Liver (tissue), 9 donors: ENCODE data around the gene ARID3B. TPM values are rescaled to one million over a fixed set of nuclear protein-coding genes. Genes with fewer than 3 reads are reported as not detected.

Experiments used
- DNase-seq: peaks from one replicate; pipeline ENCODE4 v3.0.0-alpha.2; 2017; ENCODE audit warnings: low spot score
- H3K27ac ChIP-seq, 2 donors: one replicate each; pipeline ENCODE4 v1.7.0; 2013; ENCODE audit warnings: inconsistent platforms in 2 of 2, low read length in 2 of 2, control low read depth in 1 of 2, low read depth in 1 of 2, mild to moderate bottlenecking in 1 of 2
- H3K27me3 ChIP-seq, 4 donors: one replicate each; pipeline versions ENCODE4 v1.6.1 to v1.7.0; 2013; ENCODE audit warnings: low read length in 3 of 4, inconsistent platforms in 1 of 4, mild to moderate bottlenecking in 1 of 4, moderate library complexity in 1 of 4; ENCODE audit not compliant: control insufficient read depth in 4 of 4, insufficient read depth in 4 of 4
- H3K36me3 ChIP-seq, 4 donors: one replicate each; pipeline versions ENCODE4 v1.6.1 to v1.7.0; 2013; ENCODE audit warnings: low read length in 3 of 4, mild to moderate bottlenecking in 3 of 4, low read depth in 1 of 4, moderate library complexity in 1 of 4; ENCODE audit not compliant: control insufficient read depth in 4 of 4, insufficient read depth in 3 of 4
- H3K4me1 ChIP-seq, 4 donors: one replicate each; pipeline versions ENCODE4 v1.6.1 to v1.7.0; 2013; ENCODE audit warnings: low read length in 3 of 4, mild to moderate bottlenecking in 3 of 4, moderate library complexity in 1 of 4; ENCODE audit not compliant: control insufficient read depth in 4 of 4, insufficient read depth in 4 of 4
- H3K4me3 ChIP-seq, 3 donors: one replicate each; pipeline versions ENCODE4 v1.6.1 to v1.7.0; 2013; ENCODE audit warnings: low read length in 3 of 3, control low read depth in 1 of 3, low read depth in 1 of 3, mild to moderate bottlenecking in 1 of 3
- H3K9ac ChIP-seq, 2 donors: one replicate each; pipeline ENCODE4 v1.7.0; 2013; ENCODE audit warnings: low read length in 2 of 2, mild to moderate bottlenecking in 2 of 2, moderate library complexity in 2 of 2, control low read depth in 1 of 2, low read depth in 1 of 2
- H3K9me3 ChIP-seq, 4 donors: one replicate each; pipeline versions ENCODE4 v1.6.1 to v1.7.0; 2013; ENCODE audit warnings: low read length in 3 of 4; ENCODE audit not compliant: control insufficient read depth in 4 of 4
- CTCF ChIP-seq: fragments of 150-350 bp; IDR thresholded peaks from 2 replicates; pipeline ENCODE4 v1.5.1; 2017; ENCODE audit warnings: improper control_type of control experiment, low read depth, low read length; ENCODE audit not compliant: missing input control
- EGR1 ChIP-seq, 2 donors: IDR thresholded peaks; 2 replicates each; pipeline ENCODE4 v1.6.1; 2016 to 2018; ENCODE audit warnings: antibody characterized with exemption in 2 of 2, low read depth in 2 of 2
- FOXA1 ChIP-seq: IDR thresholded peaks from 2 replicates; pipeline ENCODE4 v1.6.1; 2016; ENCODE audit warnings: antibody characterized with exemption
- FOXA2 ChIP-seq: IDR thresholded peaks from 2 replicates; pipeline ENCODE4 v1.6.1; 2016; ENCODE audit warnings: antibody characterized with exemption
- GABPA ChIP-seq, 2 donors: IDR thresholded peaks in 1 of 2; conservative IDR thresholded peaks in 1 of 2; 2 replicates each; pipeline ENCODE4 v1.6.1; 2016; ENCODE audit warnings: antibody characterized with exemption in 2 of 2, mild to moderate bottlenecking in 1 of 2, moderate library complexity in 1 of 2
- HNF4A ChIP-seq, 2 donors: conservative IDR thresholded peaks; 2 replicates each; pipeline ENCODE4 v1.6.1; 2016; ENCODE audit warnings: antibody characterized with exemption in 2 of 2, mild to moderate bottlenecking in 2 of 2
- HNF4G ChIP-seq: IDR thresholded peaks from 2 replicates; pipeline ENCODE4 v1.6.1; 2016; ENCODE audit warnings: antibody characterized with exemption
- JUND ChIP-seq, 2 donors: IDR thresholded peaks; 2 replicates each; pipeline ENCODE4 v1.6.1; 2016; ENCODE audit warnings: antibody characterized with exemption in 2 of 2
- MAX ChIP-seq: IDR thresholded peaks from 2 replicates; pipeline ENCODE4 v1.6.1; 2016; ENCODE audit warnings: antibody characterized with exemption
- NR2F2 ChIP-seq: IDR thresholded peaks from 2 replicates; pipeline ENCODE4 v1.6.1; 2016; ENCODE audit warnings: antibody characterized with exemption
- RAD21 ChIP-seq, 2 donors: IDR thresholded peaks; 2 replicates each; pipeline ENCODE4 v1.6.1; 2016; ENCODE audit warnings: antibody characterized with exemption in 2 of 2, mild to moderate bottlenecking in 2 of 2
- REST ChIP-seq: IDR thresholded peaks from 2 replicates; pipeline ENCODE4 v1.6.1; 2016; ENCODE audit warnings: antibody characterized with exemption, mild to moderate bottlenecking
- RXRA ChIP-seq, 2 donors: IDR thresholded peaks; 2 replicates each; pipeline ENCODE4 v1.6.1; 2017 to 2018; ENCODE audit warnings: antibody characterized with exemption in 2 of 2, mild to moderate bottlenecking in 1 of 2
- SP1 ChIP-seq: IDR thresholded peaks from 2 replicates; pipeline ENCODE4 v1.6.1; 2018; ENCODE audit warnings: antibody characterized with exemption, mild to moderate bottlenecking
- TAF1 ChIP-seq: conservative IDR thresholded peaks from 2 replicates; pipeline ENCODE4 v1.6.1; 2016; ENCODE audit warnings: antibody characterized with exemption, mild to moderate bottlenecking
- YY1 ChIP-seq: IDR thresholded peaks from 2 replicates; pipeline ENCODE4 v1.6.1; 2016; ENCODE audit warnings: antibody characterized with exemption, mild to moderate bottlenecking
- ZBTB33 ChIP-seq: IDR thresholded peaks from 2 replicates; pipeline ENCODE4 v1.6.1; 2016; ENCODE audit warnings: antibody characterized with exemption
- WGBS: extraction: QIAGEN DNeasy Blood & Tissue Kit; methylation state at CpG from one replicate; pipeline ENCODE4 v1.1.7; 2013; 5-methylcytosine and 5-hydroxymethylcytosine counted together
- polyA plus RNA-seq, 2 donors: library from polyadenylated mRNA; stranded (reverse) in 1 of 2; unstranded in 1 of 2; fragments of 200-250 nt in 1 of 2; fragments of >200 nt in 1 of 2; fragmentation: Nextera tagmentation in 1 of 2; extraction: Ambion mirVana in 1 of 2; gene quantifications; one replicate each; pipeline versions ENCODE4 v1.2.1 to v1.2.3, GENCODE V29; 2013 to 2015
- total RNA-seq, 2 donors: library from RNA; depleted of rRNA; stranded (reverse); fragments of >200 nt; gene quantifications; one replicate each; pipeline ENCODE4 v1.2.3, GENCODE V29; 2014
- donor health status: healthy.
- donor health status: healthy.
- donor health status: healthy.
- donor health status: healthy.
- donor health status: healthy.

ARID3B gene
- total and polyA plus RNA-seq, 4 donors = 1.4 to 6.6 (median 2.7) TPM

- Histone ChIP-seq H3K36me3 (peaks cover 29 to 80% (median 57%) of the 10 kb centered on the region in 4 donors), H3K4me3 (no peak overlapping the region), H3K9me3 (no peaks in the 10 kb centered on the region), H3K9ac (no peak overlapping the region), H3K27ac (no peak overlapping the region), H3K27me3 (no peaks in the 10 kb centered on the region), H3K4me1 (peaks cover 2 to 15% (median 7%) of the 10 kb centered on the region in 4 donors)
- no peak for DNase-seq
- 89% methylated on average over 6 of the region's 6 CpGs for WGBS
- TF ChIP-seq HNF4G = no peak
- TF ChIP-seq CTCF = no peak
- no peak for TF ChIP-seq HNF4A (conservative IDR thresholded peaks at IDR 0.05)
- no peak for TF ChIP-seq TAF1
- TF ChIP-seq FOXA1 = no peak
- no peak for TF ChIP-seq YY1
- no peak for TF ChIP-seq ZBTB33
- TF ChIP-seq NR2F2 = no peak
- no peak for TF ChIP-seq MAX
- no peak for TF ChIP-seq SP1
- TF ChIP-seq JUND (IDR thresholded peaks at IDR 0.05) = no peak
- TF ChIP-seq RXRA (IDR thresholded peaks at IDR 0.05) = no peak
- no peak for TF ChIP-seq FOXA2
- TF ChIP-seq REST = no peak
- no peak for TF ChIP-seq RAD21 (IDR thresholded peaks at IDR 0.05)
Measured at GRCh38 chr15:74630284-74631086, 89.5 kb downstream of the ARID3B start.

- Histone ChIP-seq H3K4me1 (peaks cover 2 to 15% (median 7%) of the 10 kb centered on the region in 4 donors), H3K27ac (no peak overlapping the region), H3K36me3 (peaks cover 29 to 80% (median 57%) of the 10 kb centered on the region in 4 donors), H3K9ac (no peak overlapping the region), H3K27me3 (no peaks in the 10 kb centered on the region), H3K9me3 (no peaks in the 10 kb centered on the region), H3K4me3 (no peak overlapping the region)
- no peak for DNase-seq
- TF ChIP-seq NR2F2 (no peak), MAX (no peak), HNF4A (conservative IDR thresholded peaks at IDR 0.05) (no peak), EGR1 (IDR thresholded peaks at IDR 0.05; ENCODE audit: low read depth in 2 of 2) (no peak), SP1 (no peak), GABPA (IDR thresholded peaks at IDR 0.05 in 1 of 2, conservative IDR thresholded peaks at IDR 0.05 in 1 of 2) (no peak), HNF4G (no peak)
- WGBS = 68% methylated on average over 3 of the region's 3 CpGs
Measured at GRCh38 chr15:74631087-74631385, 90.0 kb downstream of the ARID3B start.
